ENCODE data around the gene BMERB1.
A peak's percentile ranks its signal among the peaks of the same experiment; 100 is the strongest.
"Not testable (repeated sequence)": the region's sequence is repeated elsewhere in the genome, so short reads cannot be mapped to it uniquely, and the experiment has no call there.

BMERB1 gene

DNA sequence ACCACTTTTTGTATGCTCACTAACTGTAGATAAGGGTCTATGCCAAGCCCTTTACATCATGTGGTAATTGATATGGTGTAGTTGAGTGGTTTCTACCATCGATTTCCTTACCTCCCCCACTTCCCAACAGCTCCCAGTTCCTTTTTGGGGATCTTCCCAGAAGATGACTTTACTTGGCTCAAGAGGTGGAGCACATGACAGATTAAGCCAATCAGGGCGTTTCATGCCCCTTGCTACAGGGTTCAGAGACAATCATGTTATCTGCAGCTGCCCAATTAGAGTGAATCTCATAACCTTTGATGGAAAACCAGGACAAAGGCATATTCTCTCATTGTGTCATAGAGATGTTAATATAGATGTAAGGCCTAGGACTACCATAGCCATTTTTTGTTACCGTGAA lies 16.2 kb upstream of the BMERB1 start:
- no peak for DNase-seq (ENCODE audit: low read depth, low spot score)
- H3K4me3 ChIP-seq (ENCODE audit: low read length), result no peak overlapping the region

DNA sequence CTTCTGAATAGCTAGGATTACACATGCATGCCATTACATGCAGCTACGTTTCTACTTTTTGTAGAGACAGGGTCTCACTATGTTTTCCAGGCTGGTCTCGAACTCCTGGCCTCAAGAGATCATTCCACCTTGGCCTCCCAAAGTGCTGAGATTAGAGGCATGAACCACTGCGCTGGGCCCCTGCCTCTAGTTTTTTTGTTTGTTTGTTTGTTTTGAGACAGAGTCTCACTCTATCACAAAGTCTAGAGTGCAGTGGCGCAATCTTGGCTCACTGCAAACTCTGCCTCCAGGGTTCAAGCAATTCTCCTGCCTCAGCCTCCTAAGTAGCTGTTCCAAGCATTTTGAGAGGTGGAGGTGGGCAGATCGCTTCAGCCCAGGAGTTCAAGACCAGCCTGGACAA lies 12.7 kb upstream of the BMERB1 start:
- H3K4me3 ChIP-seq (ENCODE audit: low read length); DNase-seq (ENCODE audit: low read depth, low spot score): not testable (repeated sequence)

DNA sequence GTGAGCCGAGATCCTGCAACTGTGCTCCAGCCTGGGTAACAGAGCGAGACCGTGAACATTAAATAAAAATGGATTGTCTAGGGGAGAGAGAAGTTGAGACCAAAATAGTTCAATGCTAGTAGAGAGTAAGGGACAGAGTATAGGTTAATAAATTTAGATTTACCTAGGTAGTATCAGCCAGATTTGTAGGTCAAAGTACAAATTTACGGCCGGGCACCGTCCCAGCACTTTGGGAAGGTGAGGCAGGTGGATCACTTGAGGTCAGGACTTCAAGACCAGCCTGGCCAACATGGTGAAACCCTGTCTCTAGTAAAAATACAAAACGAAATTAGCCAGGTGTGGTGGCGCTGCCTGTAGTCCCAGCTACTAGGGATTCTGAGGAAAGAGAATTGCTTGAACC lies 12.2 kb upstream of the BMERB1 start:
- DNase-seq (ENCODE audit: low read depth, low spot score), result no peak
- H3K4me3 ChIP-seq (ENCODE audit: low read length), result no peak overlapping the region

DNA sequence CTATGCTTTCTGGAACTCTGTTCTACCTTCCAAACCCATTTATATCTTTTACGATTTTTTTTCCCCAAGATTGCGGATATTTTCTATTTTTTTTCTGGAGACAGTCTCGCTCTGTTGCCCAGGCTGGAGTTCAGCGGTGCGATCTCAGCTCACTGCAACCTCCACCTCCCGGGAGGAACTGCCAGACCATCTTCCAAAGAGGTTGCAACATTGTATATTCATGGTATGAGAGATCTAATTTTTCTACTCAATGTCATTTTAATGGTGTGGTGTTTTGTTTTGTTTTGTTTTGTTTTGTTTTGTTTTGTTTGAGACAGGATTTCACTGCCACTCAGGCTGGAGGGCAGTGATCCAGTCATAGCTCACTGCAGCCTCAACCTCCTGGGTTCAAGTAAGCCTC lies 8.5 kb upstream of the BMERB1 start:
- no peak overlapping the region for H3K4me3 ChIP-seq (ENCODE audit: low read length)
- no peak for DNase-seq (ENCODE audit: low read depth, low spot score)

DNA sequence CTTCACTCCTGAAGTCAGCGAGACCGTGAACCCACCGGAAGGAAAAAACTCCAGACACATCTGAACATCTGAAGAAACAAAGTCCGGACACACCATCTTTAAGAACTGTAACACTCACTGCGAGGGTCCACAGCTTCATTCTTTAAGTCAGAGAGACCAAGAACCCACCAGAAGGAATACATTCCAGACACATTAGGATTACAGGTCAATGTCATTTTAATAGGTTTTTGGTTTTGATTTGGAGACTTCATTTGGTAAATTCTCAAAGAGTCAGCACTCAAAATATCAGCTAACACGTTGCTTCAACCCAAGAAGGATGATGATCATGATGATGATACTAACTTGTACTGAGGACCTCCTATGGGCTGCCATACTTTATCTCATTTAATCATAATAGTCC lies 7.6 kb upstream of the BMERB1 start:
- no peak for DNase-seq (ENCODE audit: low read depth, low spot score)
- no peak overlapping the region for H3K4me3 ChIP-seq (ENCODE audit: low read length)

DNA sequence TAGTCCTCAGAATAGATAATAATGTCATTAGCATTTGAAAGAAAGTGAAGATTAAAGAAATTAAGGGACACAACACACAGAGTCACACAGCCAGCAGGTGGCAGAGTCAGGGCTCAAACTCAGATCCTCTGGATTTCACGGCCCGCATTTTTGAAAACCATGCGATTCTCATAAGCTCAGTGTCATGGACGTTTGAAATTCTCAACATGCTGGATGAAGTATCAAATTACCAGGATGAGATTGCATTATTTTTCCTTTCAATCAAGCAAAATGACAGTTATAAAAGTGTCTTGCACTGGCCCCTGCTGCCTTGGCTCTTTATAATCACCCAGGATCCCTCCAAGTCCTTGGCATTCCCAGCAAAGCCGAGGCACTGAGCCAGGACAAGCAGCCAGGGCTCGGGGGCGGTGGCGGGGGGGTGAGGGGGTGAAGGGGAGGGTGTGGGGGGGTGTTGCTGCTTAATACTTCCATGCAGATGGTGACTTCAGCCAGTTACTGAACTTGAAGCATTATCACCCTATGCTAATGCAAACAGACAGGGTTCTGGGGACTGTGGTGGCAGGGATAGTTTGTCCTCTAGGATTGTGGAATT lies 6.6 kb upstream of the BMERB1 start:
- no peak overlapping the region for H3K4me3 ChIP-seq (ENCODE audit: low read length)
- DNase-seq (ENCODE audit: low read depth, low spot score), result peak; percentile 44

DNA sequence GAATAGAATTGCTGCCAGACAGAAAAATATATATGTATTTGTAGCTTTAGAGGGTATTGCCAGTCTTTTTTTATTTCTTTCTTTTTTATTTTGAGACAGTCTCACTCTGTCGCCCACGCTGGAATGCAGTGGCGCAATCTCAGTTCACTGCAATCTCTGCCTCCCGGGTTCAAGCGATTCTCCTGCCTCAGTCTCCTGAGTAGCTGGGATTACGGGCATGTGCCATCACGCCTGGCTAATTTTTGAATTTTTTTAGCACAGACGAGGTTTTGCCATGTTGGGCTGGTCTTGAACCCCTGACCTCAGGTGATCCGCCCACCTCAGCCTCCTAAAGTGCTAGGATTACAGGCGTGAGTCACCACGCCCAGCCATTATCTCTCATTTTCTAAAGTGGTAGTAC lies 3.5 kb upstream of the BMERB1 start:
- not testable (repeated sequence) for H3K4me3 ChIP-seq (ENCODE audit: low read length)

DNA sequence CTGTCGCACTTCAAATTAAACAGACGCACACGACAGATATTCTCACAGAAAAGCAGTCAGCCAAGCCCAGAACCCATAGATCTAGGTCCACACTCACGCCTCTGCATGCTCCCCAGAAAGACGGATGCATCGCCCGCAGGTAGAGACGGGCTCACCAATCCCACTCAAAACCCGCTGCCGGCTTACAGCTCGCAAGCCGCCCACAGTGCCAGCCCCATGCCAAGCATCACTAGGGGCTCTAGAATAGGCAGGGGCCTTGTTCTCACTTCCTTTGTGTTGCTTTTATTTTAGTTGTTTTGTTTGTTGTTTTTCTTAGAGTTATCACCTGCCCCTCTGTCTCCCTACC lies 336 bp upstream of the BMERB1 start:
- H3K4me3 ChIP-seq (ENCODE audit: low read length), result peak overlapping the region; percentile 80

More for the DNA sequence above, 3.5 kb upstream of the BMERB1 start:
- not testable (repeated sequence) for DNase-seq (ENCODE audit: low read depth, low spot score)

DNA sequence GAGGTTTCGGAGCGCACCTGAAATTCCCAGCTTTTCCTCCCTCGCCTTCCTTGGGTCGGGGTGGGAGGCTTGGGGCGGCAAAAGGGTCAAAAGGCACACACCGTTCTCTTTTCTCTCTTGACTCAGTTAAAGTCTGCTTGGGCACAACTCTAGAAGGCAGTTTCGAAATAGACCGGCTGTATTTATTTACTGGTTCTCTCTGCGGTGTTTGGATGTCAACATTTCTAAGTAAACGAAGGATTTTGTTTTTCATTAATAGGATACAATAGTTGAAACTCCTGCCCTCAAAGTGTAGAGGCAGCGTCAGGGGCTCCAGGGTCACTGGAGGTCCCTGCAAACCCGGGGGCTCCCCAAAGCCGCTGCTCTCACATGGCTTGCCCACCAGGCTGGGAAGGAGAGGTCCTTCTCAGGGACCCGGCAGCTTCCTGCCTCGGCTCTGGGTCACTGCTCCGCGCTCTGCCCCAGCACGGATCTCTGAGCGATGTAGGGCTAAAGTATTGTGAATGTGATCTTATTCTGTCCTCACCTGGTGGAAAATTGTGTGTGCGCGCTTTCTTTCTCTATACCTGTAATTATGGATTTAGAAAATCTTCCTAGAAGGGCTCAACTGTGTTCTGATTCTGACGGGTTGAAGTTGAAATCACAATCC lies 952 bp downstream of the BMERB1 start:
- DNase-seq (ENCODE audit: low read depth, low spot score), result no peak
- H3K4me3 ChIP-seq (ENCODE audit: low read length), result peak overlapping the region; percentile 80

More for the DNA sequence above, 336 bp upstream of the BMERB1 start:
- DNase-seq (ENCODE audit: low read depth, low spot score), result no peak

DNA sequence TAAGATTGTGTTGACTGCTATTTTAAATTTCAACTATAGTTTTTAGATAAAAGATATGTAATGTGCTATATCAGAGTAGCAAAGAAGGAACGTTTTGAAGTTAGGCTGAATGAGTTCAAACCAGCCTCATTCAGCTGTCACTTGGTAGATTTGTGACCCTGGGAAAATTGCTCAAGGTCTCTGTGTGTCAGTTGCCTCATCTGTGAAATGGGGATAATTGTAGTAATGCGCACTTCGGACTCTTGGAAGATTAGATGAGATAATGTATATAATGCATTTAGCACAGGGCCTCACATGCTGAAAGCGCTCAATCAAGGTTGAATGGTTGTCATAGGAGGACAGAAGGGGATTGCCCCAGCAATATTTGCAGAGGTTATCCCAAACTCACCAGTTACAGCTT lies 4.7 kb downstream of the BMERB1 start:
- DNase-seq (ENCODE audit: low read depth, low spot score), result no peak
- H3K4me3 ChIP-seq (ENCODE audit: low read length), result no peak overlapping the region

DNA sequence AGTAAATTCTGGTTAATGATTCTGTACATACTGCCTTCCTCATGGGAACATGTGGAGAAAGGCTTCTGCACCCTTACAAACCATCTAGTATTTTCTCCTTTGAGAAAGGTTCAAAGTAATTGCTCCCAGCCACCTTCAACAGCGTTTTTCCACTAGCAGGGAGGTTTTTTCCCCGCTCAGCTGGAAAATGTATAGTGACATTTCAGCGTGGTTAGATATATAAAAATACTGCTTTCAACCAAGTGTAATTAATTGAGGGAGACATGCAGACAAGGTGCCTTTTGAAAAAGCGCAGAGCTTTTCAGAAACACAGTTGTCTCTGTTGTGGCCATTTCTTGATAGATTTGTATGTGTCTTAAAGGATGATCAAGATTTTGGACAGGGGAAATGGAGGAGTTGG lies 5.1 kb downstream of the BMERB1 start:
- no peak for DNase-seq (ENCODE audit: low read depth, low spot score)

DNA sequence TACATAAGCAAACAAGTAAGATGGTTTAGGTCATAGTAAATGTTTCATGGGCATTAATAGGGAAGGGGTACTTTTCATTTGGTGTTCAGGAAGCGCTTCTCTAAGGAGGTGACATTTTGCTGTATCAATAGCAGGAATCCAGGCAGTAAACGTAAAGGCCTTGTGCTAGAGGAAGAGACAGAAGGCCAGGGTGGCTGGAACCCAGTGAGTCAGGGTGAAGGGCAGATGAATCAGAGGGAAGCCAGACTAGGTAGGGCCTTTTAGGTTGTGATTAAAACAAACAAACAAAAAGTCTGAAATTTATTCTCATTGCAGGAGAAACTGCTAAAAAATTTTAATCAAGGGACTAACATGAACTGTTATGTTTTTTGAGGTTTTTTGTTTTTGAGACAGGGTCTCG lies 6.5 kb downstream of the BMERB1 start:
- no peak overlapping the region for H3K4me3 ChIP-seq (ENCODE audit: low read length)
- DNase-seq (ENCODE audit: low read depth, low spot score), result no peak

More for the DNA sequence above, 5.1 kb downstream of the BMERB1 start:
- no peak overlapping the region for H3K4me3 ChIP-seq (ENCODE audit: low read length)

DNA sequence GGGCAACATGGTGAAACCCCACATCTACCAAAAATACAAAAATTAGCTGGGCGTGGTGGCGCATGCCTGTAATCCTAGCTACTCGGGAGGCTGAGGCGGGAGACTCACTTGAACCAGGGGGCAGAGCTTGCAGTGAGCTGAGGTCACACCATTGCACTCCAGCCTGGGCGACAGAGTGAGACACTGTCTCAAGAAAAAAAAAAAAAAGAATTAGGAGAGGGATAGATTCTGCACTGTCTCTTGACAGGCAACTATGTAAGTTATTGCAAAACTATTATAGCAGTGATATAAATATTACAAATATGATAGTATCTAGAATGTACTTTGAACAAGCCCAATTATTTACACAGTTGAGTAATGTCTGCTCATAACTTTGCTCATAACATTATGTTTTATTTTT lies 7.8 kb downstream of the BMERB1 start:
- not testable (repeated sequence) for DNase-seq (ENCODE audit: low read depth, low spot score); H3K4me3 ChIP-seq (ENCODE audit: low read length)

DNA sequence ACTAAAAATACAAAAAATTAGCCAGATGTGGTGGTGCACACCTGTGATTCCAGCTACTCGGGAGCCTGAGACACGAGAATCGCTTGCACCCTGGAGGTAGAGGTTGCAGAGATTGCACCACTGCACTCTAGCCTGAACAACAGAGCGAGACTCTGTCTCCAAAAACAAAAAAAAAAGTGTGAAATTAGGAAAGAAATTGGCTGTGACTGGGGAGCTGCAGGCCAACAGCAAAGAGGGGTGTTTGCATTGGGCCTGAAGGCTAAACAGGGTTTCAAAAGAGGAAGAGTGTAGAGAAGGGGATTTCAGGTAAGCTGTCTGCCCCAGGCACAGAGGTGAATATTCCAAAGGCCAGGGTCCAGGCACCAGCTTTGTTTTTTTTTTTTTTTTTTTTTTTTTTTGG lies 9.4 kb downstream of the BMERB1 start:
- no peak for DNase-seq (ENCODE audit: low read depth, low spot score)

DNA sequence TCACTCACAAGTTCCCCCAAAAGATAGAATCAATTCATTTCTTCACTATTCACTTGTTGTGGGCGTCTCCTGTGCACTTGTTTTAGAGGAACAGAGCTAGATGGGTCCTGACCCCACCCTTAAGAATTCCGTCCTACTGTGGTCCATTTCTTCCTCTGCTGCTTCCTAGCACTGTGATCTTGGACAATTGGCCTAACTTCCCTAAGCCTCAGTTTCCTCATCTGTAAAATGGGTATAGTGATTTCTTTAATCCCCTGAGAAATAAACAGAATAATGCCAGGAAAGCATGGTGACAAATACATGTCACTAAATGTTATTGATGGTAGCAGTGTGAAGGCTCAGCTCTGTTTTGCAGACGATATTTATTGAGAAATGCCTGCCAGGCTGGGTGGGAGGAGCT lies 9.9 kb downstream of the BMERB1 start:
- H3K4me3 ChIP-seq (ENCODE audit: low read length), result no peak overlapping the region
- no peak for DNase-seq (ENCODE audit: low read depth, low spot score)

More for the DNA sequence above, 9.4 kb downstream of the BMERB1 start:
- H3K4me3 ChIP-seq (ENCODE audit: low read length), result no peak overlapping the region

DNA sequence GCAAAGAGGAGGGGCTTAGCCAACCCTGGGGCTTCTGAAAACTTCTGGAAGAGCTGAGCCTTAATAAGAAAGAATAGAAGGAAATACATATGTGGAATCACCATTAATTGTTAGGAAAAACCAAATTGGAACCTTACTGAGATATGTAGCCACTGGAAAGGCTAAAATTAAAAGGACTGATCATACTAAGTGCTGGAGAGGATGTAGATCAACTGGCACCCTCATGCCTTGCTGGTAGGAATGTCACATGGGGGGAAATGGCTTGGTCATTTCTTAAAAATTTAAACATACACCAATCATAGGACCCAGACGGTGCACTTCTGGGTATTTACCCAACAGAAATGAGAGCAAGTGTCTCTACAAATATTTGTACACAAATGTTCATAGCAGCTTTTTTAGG lies 11.1 kb downstream of the BMERB1 start:
- no peak for DNase-seq (ENCODE audit: low read depth, low spot score)
- H3K4me3 ChIP-seq (ENCODE audit: low read length), result no peak overlapping the region

DNA sequence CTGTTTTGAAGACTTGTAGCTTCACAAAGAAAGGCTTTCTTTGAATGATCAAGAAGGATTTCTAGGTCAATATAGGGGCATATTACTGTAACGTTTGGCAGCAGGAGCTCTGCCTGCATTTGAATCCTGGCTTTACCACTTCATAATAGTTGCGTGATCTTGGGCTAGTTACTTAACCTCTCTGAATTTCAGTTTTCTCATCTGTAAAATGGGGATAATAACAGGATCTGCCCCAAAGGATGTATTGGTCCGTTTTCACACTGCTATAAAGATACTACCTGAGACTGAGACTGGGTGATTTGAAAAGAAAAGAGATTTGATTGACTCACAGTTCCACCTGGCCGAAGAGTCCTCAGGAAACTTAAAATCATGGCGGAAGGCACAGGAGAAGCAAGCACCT lies 12.5 kb downstream of the BMERB1 start:
- DNase-seq (ENCODE audit: low read depth, low spot score), result no peak
- no peak overlapping the region for H3K4me3 ChIP-seq (ENCODE audit: low read length)

DNA sequence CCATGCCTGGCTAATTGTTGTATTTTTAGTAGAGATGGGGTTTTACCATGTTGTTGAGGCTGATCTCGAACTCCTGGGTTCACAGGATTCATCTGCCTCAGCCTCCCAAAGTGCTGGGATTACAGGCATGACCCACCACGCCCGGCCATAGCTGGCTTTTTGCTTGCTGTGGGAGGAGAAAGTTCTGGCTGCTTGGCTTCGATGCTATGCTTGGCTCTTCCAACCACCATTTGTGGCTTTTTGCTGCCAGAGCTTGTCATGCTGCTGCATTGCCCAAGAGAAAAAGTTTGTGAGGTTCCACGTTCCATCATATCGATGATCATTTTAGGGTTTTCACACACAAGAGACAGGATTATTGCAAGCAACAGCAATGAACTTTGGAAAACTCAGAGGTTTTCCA lies 16.2 kb downstream of the BMERB1 start:
- no peak for DNase-seq (ENCODE audit: low read depth, low spot score)
- H3K4me3 ChIP-seq (ENCODE audit: low read length), result no peak overlapping the region

DNA sequence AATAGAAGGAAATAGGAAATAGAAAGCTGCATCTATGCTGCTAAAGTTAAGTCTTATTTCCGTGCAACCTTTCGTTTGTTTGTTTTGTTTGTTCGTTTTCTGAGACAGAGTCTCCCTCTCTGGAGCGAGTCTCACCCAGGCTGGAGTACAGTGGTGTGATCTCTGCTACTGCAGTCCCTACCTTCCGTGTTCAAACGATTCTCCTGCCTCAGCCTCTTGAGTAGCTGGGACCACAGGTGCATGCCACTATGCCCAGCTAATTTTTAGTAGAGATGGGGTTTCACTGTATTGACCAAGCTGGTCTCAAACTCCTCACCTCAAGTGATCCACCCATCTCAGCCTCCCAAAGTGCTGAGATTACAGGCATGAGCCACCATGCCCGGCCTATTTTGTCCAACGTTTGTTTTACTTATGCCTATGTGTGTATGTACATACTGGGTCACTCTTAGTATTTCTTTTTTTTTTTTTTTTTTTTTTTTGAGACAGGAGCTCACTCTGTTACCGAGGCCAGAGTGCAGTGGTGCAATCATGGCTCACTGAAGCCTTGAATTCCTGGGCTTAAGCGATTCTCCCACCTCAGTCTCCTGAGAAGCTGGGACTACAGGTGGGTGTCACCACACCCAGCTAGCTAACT lies 16.8 kb downstream of the BMERB1 start:
- DNase-seq (ENCODE audit: low read depth, low spot score), result no peak
- H3K4me3 ChIP-seq (ENCODE audit: low read length), result no peak overlapping the region

DNA sequence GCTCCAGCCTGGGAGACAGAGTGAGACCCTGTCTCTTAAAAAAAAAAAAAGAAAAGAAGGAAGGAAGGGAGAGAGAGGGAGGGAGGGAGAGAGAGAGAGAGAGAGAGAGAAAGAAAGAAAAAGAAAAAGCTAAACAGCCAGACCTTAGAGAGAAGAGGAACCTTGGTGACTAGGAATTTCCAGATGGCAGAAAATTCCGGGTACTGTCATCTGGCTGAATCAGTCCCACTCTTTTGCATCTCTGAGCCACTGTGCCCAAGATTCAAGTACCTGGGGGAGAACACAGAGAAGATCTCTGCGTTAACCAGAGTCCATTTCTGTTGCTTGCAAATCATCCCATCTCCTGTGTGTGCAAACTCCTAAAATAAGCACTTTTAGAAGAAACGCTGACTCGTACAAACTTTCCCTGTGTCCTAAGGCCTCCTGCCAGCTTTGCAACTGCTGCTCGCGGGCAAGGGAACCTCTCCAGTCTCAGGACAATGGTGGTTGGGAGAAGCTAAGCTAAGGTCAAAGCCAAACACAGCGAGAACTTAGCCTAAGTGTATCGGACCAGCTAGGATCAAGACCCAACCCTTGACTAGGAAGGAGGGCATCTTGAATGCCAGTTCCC lies 18.0 kb downstream of the BMERB1 start:
- H3K4me3 ChIP-seq (ENCODE audit: low read length), result no peak overlapping the region
- DNase-seq (ENCODE audit: low read depth, low spot score), result no peak

Data from Jurkat, Clone E6-1 (cell line).